H54 (cell line): ENCODE data around the gene APLNR.

Experiments used
- DNase-seq: peaks from one replicate; pipeline ENCODE4 v3.0.0; 2011; ENCODE audit warnings: low spot score, mixed read lengths; ENCODE audit not compliant: insufficient read length
- FAIRE-seq: peaks from 3 replicates; lab custom pipeline; 2011; peaks lifted over from hg19 to GRCh38; lab: Jason Lieb, UNC
- POLR2A ChIP-seq: IDR thresholded peaks from 2 replicates; pipeline ENCODE4 v1.6.1; 2011; ENCODE audit warnings: low read depth, mild to moderate bottlenecking, low read length

The APLNR gene

GRCh38 chr11:57266157-57266556, 29.1 kb upstream of the APLNR start:
- no peak for TF ChIP-seq POLR2A
- FAIRE-seq (no peak), DNase-seq (no peak)

GRCh38 chr11:57263351-57263750, 26.3 kb upstream of the APLNR start:
- TF ChIP-seq POLR2A: no peak
- FAIRE-seq: no peak

GRCh38 chr11:57262157-57262556, 25.1 kb upstream of the APLNR start:
- no peak for TF ChIP-seq POLR2A
- FAIRE-seq: no peak
- DNase-seq: no peak

More at GRCh38 chr11:57263351-57263750, 26.3 kb upstream of the APLNR start:
- no peak for DNase-seq

GRCh38 chr11:57260937-57261783, 24.1 kb upstream of the APLNR start:
- no peak for TF ChIP-seq POLR2A
- no peak for FAIRE-seq

GRCh38 chr11:57256119-57256518, 19.1 kb upstream of the APLNR start:
- DNase-seq: no peak
- no peak for FAIRE-seq

More at GRCh38 chr11:57260937-57261783, 24.1 kb upstream of the APLNR start:
- DNase-seq: no peak

GRCh38 chr11:57255618-57256017, 18.6 kb upstream of the APLNR start:
- FAIRE-seq: no peak
- no peak for DNase-seq

More at GRCh38 chr11:57256119-57256518, 19.1 kb upstream of the APLNR start:
- no peak for TF ChIP-seq POLR2A

GRCh38 chr11:57254631-57255030, 17.6 kb upstream of the APLNR start:
- no peak for TF ChIP-seq POLR2A
- FAIRE-seq: no peak
- DNase-seq: no peak

More at GRCh38 chr11:57255618-57256017, 18.6 kb upstream of the APLNR start:
- no peak for TF ChIP-seq POLR2A

GRCh38 chr11:57251491-57252104, 14.5 kb upstream of the APLNR start:
- DNase-seq (no peak), FAIRE-seq (no peak)
- TF ChIP-seq POLR2A: no peak

- DNase-seq (no peak), FAIRE-seq (no peak)
- TF ChIP-seq POLR2A: no peak
These were observed 14.0 kb upstream of the APLNR start for GRCh38 chr11:57251037-57251436.

- DNase-seq (peak; percentile 27), FAIRE-seq (no peak)
- TF ChIP-seq POLR2A: no peak
These were observed 12.6 kb upstream of the APLNR start for GRCh38 chr11:57249384-57250319.

GRCh38 chr11:57248780-57249383, 11.8 kb upstream of the APLNR start:
- FAIRE-seq (no peak), DNase-seq (peak; percentile 66)
- no peak for TF ChIP-seq POLR2A

GRCh38 chr11:57244911-57245310, 7.9 kb upstream of the APLNR start:
- FAIRE-seq (no peak), DNase-seq (no peak)
- TF ChIP-seq POLR2A: no peak

- DNase-seq: no peak
- no peak for TF ChIP-seq POLR2A
- no peak for FAIRE-seq
These were observed 4.4 kb upstream of the APLNR start for GRCh38 chr11:57241353-57241972.
